GM12878 (cell line): Measurements from ENCODE around the gene ZNF189. TPM values are rescaled to one million over a fixed set of nuclear protein-coding genes. Genes with fewer than 3 reads are reported as not detected.

Experiments used
- FOXK2 ChIP-seq: fragments of 450-650 bp; IDR thresholded peaks from 2 replicates; pipeline ENCODE4 v1.6.1; 2017; ENCODE audit warnings: mild to moderate bottlenecking, moderate library complexity
- GATAD2B ChIP-seq: fragments of 450-650 bp; conservative IDR thresholded peaks from 2 replicates; pipeline ENCODE4 v1.6.1; 2017; ENCODE audit warnings: low read depth, mild to moderate bottlenecking, moderate library complexity
- KAT2A ChIP-seq: conservative IDR thresholded peaks from 2 replicates; pipeline ENCODE4 v1.6.1; 2011; ENCODE audit warnings: low read depth, low read length; ENCODE audit not compliant: control insufficient read depth
- LARP7 ChIP-seq: fragments of 450-650 bp; IDR thresholded peaks from 2 replicates; pipeline ENCODE4 v1.6.1; 2017; ENCODE audit warnings: mild to moderate bottlenecking
- MTA2 ChIP-seq: fragments of 450-650 bp; IDR thresholded peaks from 2 replicates; pipeline ENCODE4 v1.6.1; 2016; ENCODE audit warnings: low read depth, mild to moderate bottlenecking, moderate library complexity
- SREBF1 ChIP-seq: IDR thresholded peaks from 2 replicates; pipeline ENCODE4 v1.6.1; 2012; ENCODE audit warnings: mild to moderate bottlenecking, low read length
- TAF1 ChIP-seq: IDR thresholded peaks from 2 replicates; pipeline ENCODE4 v1.6.1; 2011; ENCODE audit warnings: mild to moderate bottlenecking, low read depth, low read length, borderline replicate concordance
- polyA plus RNA-seq, 11 experiments: library from polyadenylated mRNA; depleted of rRNA in 4 of 11; unstranded in 6 of 11; stranded (reverse) in 5 of 11; fragments of >200 nt; fragmentation: Nextera tagmentation in 4 of 11; fragmentation: Illumina TruSeq in 1 of 11; extraction: Ambion mirVana in 4 of 11; extraction: Trizol in 1 of 11; gene quantifications; 1 replicate in 1 of 11; 2 replicates in 10 of 11; pipeline versions ENCODE4 v1.2.1 to v1.2.3, GENCODE V29; 2011 to 2016; ENCODE audit warnings: inconsistent platforms in 2 of 11, missing spikeins in 2 of 11, low read depth in 1 of 11
- total RNA-seq, 4 experiments: library from RNA; depleted of rRNA in 3 of 4; stranded (reverse); fragments of >200 nt in 3 of 4; fragmentation: Illumina TruSeq in 1 of 4; extraction: Trizol in 1 of 4; gene quantifications; 2 replicates each; pipeline versions ENCODE4 v1.2.1 to v1.2.3, GENCODE V29; 2013 to 2021
- TF ChIP-seq, protein P1 (sequence below): IDR thresholded peaks from 2 replicates; pipeline ENCODE4 v1.6.1; 2012; ENCODE audit warnings: improper control_type of control experiment, low read depth, low read length; ENCODE audit not compliant: insufficient replicate concordance
- TF ChIP-seq, protein P2 (sequence below), 3 experiments: IDR thresholded peaks in 2 of 3; conservative IDR thresholded peaks in 1 of 3; 2 replicates each; pipeline ENCODE4 v1.5.1; 2011; ENCODE audit warnings: low read depth in 3 of 3, low read length in 3 of 3, mild to moderate bottlenecking in 3 of 3, control low read depth in 2 of 3, moderate library complexity in 2 of 3, inconsistent platforms in 1 of 3, mixed read lengths in 1 of 3; ENCODE audit not compliant: control insufficient read depth in 2 of 3, insufficient read depth in 1 of 3; ENCODE audit errors: extremely low read depth in 1 of 3

Gene ZNF189
- total and polyA plus RNA-seq, 10 of the 15 experiments (the other 5 are each of a cell fraction or from before 2014, with no cell fraction given), result 3.1 to 12.3 (median 7.4) TPM

- TF ChIP-seq, protein P1, sequence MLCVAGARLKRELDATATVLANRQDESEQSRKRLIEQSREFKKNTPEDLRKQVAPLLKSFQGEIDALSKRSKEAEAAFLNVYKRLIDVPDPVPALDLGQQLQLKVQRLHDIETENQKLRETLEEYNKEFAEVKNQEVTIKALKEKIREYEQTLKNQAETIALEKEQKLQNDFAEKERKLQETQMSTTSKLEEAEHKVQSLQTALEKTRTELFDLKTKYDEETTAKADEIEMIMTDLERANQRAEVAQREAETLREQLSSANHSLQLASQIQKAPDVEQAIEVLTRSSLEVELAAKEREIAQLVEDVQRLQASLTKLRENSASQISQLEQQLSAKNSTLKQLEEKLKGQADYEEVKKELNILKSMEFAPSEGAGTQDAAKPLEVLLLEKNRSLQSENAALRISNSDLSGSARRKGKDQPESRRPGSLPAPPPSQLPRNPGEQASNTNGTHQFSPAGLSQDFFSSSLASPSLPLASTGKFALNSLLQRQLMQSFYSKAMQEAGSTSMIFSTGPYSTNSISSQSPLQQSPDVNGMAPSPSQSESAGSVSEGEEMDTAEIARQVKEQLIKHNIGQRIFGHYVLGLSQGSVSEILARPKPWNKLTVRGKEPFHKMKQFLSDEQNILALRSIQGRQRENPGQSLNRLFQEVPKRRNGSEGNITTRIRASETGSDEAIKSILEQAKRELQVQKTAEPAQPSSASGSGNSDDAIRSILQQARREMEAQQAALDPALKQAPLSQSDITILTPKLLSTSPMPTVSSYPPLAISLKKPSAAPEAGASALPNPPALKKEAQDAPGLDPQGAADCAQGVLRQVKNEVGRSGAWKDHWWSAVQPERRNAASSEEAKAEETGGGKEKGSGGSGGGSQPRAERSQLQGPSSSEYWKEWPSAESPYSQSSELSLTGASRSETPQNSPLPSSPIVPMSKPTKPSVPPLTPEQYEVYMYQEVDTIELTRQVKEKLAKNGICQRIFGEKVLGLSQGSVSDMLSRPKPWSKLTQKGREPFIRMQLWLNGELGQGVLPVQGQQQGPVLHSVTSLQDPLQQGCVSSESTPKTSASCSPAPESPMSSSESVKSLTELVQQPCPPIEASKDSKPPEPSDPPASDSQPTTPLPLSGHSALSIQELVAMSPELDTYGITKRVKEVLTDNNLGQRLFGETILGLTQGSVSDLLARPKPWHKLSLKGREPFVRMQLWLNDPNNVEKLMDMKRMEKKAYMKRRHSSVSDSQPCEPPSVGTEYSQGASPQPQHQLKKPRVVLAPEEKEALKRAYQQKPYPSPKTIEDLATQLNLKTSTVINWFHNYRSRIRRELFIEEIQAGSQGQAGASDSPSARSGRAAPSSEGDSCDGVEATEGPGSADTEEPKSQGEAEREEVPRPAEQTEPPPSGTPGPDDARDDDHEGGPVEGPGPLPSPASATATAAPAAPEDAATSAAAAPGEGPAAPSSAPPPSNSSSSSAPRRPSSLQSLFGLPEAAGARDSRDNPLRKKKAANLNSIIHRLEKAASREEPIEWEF, result no peak
- no peak for TF ChIP-seq MTA2
- TF ChIP-seq, protein P2, sequence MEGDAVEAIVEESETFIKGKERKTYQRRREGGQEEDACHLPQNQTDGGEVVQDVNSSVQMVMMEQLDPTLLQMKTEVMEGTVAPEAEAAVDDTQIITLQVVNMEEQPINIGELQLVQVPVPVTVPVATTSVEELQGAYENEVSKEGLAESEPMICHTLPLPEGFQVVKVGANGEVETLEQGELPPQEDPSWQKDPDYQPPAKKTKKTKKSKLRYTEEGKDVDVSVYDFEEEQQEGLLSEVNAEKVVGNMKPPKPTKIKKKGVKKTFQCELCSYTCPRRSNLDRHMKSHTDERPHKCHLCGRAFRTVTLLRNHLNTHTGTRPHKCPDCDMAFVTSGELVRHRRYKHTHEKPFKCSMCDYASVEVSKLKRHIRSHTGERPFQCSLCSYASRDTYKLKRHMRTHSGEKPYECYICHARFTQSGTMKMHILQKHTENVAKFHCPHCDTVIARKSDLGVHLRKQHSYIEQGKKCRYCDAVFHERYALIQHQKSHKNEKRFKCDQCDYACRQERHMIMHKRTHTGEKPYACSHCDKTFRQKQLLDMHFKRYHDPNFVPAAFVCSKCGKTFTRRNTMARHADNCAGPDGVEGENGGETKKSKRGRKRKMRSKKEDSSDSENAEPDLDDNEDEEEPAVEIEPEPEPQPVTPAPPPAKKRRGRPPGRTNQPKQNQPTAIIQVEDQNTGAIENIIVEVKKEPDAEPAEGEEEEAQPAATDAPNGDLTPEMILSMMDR (IDR thresholded peaks at IDR 0.05 in 2 of 3, conservative IDR thresholded peaks at IDR 0.05 in 1 of 3; ENCODE audit: control insufficient read depth in 2 of 3, extremely low read depth in 1 of 3, insufficient read depth in 1 of 3, low read depth in 3 of 3, low read length in 3 of 3), result no peak
- no peak for TF ChIP-seq GATAD2B
- no peak for TF ChIP-seq KAT2A
- TF ChIP-seq FOXK2, result no peak
- TF ChIP-seq TAF1, result no peak
- TF ChIP-seq LARP7, result no peak
- no peak for TF ChIP-seq SREBF1
These were observed 45.7 kb upstream of the ZNF189 start (continued) for GRCh38 chr9:101352892-101353463.
